Measurements from ENCODE around the gene XCR1. TPM values are rescaled to one million over a fixed set of nuclear protein-coding genes. Genes with fewer than 3 reads are reported as not detected.
"Not testable (repeated sequence)": the region's sequence is repeated elsewhere in the genome, so short reads cannot be mapped to it uniquely, and the experiment has no call there.

Gene XCR1
- total RNA-seq, 2 experiments from 2014 or later, result not detected

DNA sequence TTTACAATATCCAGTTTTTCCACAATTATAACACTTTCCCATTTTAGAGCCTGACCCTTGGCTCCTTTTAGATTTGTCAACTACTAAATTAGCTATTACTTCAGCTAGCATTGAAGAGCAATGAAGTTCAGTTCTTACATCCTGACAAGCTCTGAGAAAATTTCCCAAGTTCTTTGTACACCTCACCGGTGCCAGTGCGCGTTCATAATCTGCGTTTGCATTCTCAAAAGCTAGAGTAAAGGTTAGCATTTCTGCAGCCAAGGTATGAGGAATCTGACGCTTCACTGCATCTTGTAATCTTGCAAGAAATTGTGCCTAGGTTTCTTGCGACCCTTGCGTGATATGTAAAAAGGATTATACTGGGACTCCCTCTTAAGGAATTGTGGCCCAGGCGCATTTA lies 25.2 kb upstream of the XCR1 start:
- TF ChIP-seq, protein P1, sequence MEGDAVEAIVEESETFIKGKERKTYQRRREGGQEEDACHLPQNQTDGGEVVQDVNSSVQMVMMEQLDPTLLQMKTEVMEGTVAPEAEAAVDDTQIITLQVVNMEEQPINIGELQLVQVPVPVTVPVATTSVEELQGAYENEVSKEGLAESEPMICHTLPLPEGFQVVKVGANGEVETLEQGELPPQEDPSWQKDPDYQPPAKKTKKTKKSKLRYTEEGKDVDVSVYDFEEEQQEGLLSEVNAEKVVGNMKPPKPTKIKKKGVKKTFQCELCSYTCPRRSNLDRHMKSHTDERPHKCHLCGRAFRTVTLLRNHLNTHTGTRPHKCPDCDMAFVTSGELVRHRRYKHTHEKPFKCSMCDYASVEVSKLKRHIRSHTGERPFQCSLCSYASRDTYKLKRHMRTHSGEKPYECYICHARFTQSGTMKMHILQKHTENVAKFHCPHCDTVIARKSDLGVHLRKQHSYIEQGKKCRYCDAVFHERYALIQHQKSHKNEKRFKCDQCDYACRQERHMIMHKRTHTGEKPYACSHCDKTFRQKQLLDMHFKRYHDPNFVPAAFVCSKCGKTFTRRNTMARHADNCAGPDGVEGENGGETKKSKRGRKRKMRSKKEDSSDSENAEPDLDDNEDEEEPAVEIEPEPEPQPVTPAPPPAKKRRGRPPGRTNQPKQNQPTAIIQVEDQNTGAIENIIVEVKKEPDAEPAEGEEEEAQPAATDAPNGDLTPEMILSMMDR (IDR thresholded peaks at IDR 0.05), result no peak
- CTCF ChIA-PET, result no interaction called here
- H3K27me3 Mint-ChIP-seq, result peaks cover 8% of the 10 kb centered on the region
- no peak overlapping the region for H3K4me3 Mint-ChIP-seq
- no peaks in the 10 kb centered on the region for H3K4me1 Mint-ChIP-seq (ENCODE audit: low read depth)
- ATAC-seq, result no peak
- H3K27ac Mint-ChIP-seq, result no peak overlapping the region
- no peaks in the 10 kb centered on the region for H3K36me3 Mint-ChIP-seq (ENCODE audit: low read depth)
- intact Hi-C loops (cut with micrococcal nuclease), result no loop called here
- peaks cover 3% of the 10 kb centered on the region for H3K9me3 Mint-ChIP-seq
- DNase-seq, result no peak
- POLR2A ChIA-PET, result no interaction called here

DNA sequence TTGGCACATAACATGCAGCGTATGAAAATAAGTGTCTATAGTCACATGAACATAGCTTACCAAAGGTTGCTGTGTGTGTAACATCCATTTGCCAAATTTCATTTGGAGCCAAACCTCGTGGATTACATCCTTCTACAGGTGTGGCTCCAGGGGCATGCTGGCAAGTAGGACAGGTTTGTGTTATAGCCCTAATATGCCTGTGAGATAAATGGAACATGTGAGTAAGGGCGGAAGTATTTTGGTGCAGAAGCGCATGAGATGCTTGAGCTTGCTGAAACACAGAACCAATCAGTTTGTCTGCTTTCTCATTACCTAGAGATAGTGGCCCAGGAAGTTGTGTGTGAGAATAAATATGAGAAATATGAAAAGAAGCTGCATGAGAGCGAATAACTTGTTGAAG lies 21.8 kb upstream of the XCR1 start:
- Mint-ChIP-seq H3K4me1 (ENCODE audit: low read depth) (peaks cover 18% of the 10 kb centered on the region), H3K27ac (no peak overlapping the region), H3K27me3 (peaks cover 8% of the 10 kb centered on the region), H3K36me3 (ENCODE audit: low read depth) (no peaks in the 10 kb centered on the region), H3K4me3 (no peak overlapping the region), H3K9me3 (peaks cover 10% of the 10 kb centered on the region)
- ChIA-PET POLR2A (no interaction called here), CTCF (interaction anchor here (0.9 to 2.1 kb wide), 3 partner anchors 28 to 110 kb away, joined by 3 to 9 read pairs (median 4); no protein-coding TSS in a partner anchor)
- ATAC-seq, result no peak
- no peak for DNase-seq
- TF ChIP-seq, protein P1 (IDR thresholded peaks at IDR 0.05), result no peak
- intact Hi-C loops (cut with micrococcal nuclease), result no loop called here

DNA sequence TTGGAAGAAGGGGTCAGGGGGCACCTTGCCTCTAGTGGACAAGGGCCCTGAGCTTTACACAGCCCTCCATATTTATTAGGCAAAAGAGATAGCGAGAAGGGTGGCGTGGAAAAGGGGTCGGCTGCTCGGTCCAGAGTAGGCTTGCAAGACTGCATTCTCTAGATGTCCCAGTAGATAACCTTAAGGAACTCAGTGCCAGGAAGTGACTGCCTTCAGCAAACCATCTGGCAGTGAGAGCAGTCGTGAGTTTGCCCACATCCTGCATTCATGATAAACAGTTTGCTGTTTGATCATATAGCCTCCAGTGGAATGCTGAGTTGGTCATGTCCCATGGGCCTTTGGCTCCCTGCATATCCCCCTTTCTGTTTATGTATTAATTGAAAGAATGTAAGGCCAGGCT lies 18.9 kb upstream of the XCR1 start:
- H3K36me3 Mint-ChIP-seq (ENCODE audit: low read depth); POLR2A ChIA-PET; H3K4me3 Mint-ChIP-seq; intact Hi-C loops (cut with micrococcal nuclease); H3K9me3 Mint-ChIP-seq; H3K27me3 Mint-ChIP-seq: not testable (repeated sequence)
- Mint-ChIP-seq H3K27ac (peak overlapping the region; percentile 70), H3K4me1 (ENCODE audit: low read depth) (peaks cover 18% of the 10 kb centered on the region)
- CTCF ChIA-PET, result interaction anchor here (0.8 to 0.9 kb wide), 2 partner anchors 32 to 33 kb away, joined by 3 read pairs; no protein-coding TSS in a partner anchor
- peak; percentile 47 for DNase-seq
- ATAC-seq, result peak; percentile 61

DNA sequence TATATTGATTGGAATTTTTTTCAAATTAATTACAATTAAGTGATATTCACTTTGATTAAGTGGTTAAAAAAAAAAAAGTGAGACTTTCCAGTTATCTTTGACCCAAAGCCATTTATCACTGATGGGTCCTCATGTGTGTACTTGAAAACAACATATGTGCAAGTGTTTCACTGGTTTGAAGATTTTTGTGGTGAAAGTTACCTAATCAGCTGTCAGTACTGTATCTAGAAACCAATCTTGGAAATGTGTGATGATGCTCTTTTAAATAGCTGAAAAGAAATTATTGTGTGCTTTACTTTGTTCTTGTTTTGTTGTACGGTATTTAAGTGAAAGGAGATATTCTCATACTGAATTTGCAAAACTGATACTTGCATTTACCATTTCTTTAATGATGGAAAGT lies 11.6 kb upstream of the XCR1 start:
- H3K4me1 Mint-ChIP-seq (ENCODE audit: low read depth), result no peaks in the 10 kb centered on the region
- no peak overlapping the region for H3K27ac Mint-ChIP-seq
- intact Hi-C loops (cut with micrococcal nuclease), result no loop called here
- ATAC-seq (no peak), DNase-seq (no peak)
- peaks cover 1% of the 10 kb centered on the region for H3K27me3 Mint-ChIP-seq
- TF ChIP-seq, protein P1 (IDR thresholded peaks at IDR 0.05), result no peak
- ChIA-PET POLR2A (no interaction called here), CTCF (no interaction called here)
- no peak overlapping the region for H3K4me3 Mint-ChIP-seq
- H3K9me3 Mint-ChIP-seq, result no peaks in the 10 kb centered on the region
- H3K36me3 Mint-ChIP-seq (ENCODE audit: low read depth), result no peaks in the 10 kb centered on the region

DNA sequence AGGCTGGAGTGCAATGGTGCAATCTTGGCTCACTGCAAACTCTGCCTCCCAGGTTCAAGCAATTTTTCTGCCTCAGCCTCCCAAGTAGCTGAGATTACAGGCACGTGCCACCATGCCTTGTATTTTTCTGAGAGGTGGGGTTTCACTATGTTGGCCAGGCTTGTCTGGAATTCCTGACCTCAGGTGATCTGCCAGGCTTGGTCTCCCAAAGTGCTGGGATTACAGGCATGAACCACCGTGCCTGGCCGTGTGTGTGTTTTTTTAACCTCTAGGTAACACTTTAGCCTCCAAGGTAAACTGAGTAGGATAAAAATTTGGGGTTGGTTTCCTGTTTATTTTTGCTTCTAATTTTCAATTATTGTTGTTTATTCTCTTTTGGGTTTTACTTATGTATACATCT lies 10.8 kb upstream of the XCR1 start:
- H3K4me3 Mint-ChIP-seq; CTCF ChIA-PET; H3K27ac Mint-ChIP-seq; H3K27me3 Mint-ChIP-seq; ATAC-seq; intact Hi-C loops (cut with micrococcal nuclease); H3K36me3 Mint-ChIP-seq (ENCODE audit: low read depth); H3K4me1 Mint-ChIP-seq (ENCODE audit: low read depth); H3K9me3 Mint-ChIP-seq; POLR2A ChIA-PET; DNase-seq: not testable (repeated sequence)

DNA sequence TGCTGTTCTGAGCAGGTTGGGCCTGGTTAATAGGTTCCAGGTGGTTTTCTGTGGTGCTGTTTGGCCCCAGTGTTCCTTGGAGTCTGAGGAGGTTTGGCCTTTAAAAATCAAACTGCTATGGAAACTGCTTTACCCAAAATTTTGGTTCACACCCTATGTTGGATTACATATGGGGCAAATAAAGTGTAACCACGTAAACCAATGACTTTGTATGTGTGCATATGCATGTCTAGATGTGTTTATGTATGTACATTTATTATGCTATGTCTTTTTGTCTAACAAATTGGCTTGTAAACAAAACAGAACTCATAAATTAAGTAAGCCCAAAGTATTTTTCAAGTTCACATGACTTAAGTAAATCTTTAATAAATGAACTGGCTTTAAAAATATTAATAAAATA lies 8.9 kb upstream of the XCR1 start:
- ChIA-PET POLR2A (interaction anchor here (0.7 kb wide), 1 partner anchor 491 kb away, joined by 3 read pairs; no protein-coding TSS in a partner anchor), CTCF (no interaction called here)
- Mint-ChIP-seq H3K4me1 (ENCODE audit: low read depth) (no peaks in the 10 kb centered on the region), H3K36me3 (ENCODE audit: low read depth) (no peaks in the 10 kb centered on the region), H3K4me3 (no peak overlapping the region), H3K9me3 (no peaks in the 10 kb centered on the region), H3K27me3 (peaks cover 1% of the 10 kb centered on the region), H3K27ac (no peak overlapping the region)
- no peak for ATAC-seq
- TF ChIP-seq, protein P1 (IDR thresholded peaks at IDR 0.05), result no peak
- intact Hi-C loops (cut with micrococcal nuclease), result no loop called here
- DNase-seq, result no peak

All from activated CD8-positive, alpha-beta T cell treated with anti-CD3 and anti-CD28 coated beads for 36 hours (primary cell).